ENCODE results near the gene KMO.

GRCh38 chr1:241608379-241609033 lies 76.3 kb downstream of the KMO start:
- no peak for TF ChIP-seq CTCF (IDR thresholded peaks at IDR 0.05)
- TF ChIP-seq EZH2phosphoT487 (IDR thresholded peaks at IDR 0.05): no peak

Data from neural progenitor cell (in vitro differentiated cells).